Measurements from ENCODE around the gene TAPBP. TPM values are rescaled to one million over a fixed set of nuclear protein-coding genes. Genes with fewer than 3 reads are reported as not detected.

TAPBP gene
- total RNA-seq, 2 donors from 2014 or later: 269 to 344 TPM

- DNase-seq (no peak), ATAC-seq (no peak)
- no peaks in the 10 kb centered on the region for H3K27me3 Mint-ChIP-seq
- H3K4me1 Mint-ChIP-seq: peaks cover 28% of the 10 kb centered on the region
- peaks cover 3% of the 10 kb centered on the region for H3K36me3 Mint-ChIP-seq (ENCODE audit: low read depth)
- H3K4me3 Mint-ChIP-seq: peak overlapping the region; percentile 55
- H3K27ac Mint-ChIP-seq: peak overlapping the region; percentile 65
- H3K9me3 ChIP-seq (ENCODE audit: control insufficient read depth, low read length, poor library complexity, severe bottlenecking): no peaks in the 10 kb centered on the region
Measured at GRCh38 chr6:33251395-33252012, 62.4 kb downstream of the TAPBP start.

- Mint-ChIP-seq H3K4me3 (peak overlapping the region; percentile 93), H3K4me1 (peaks cover 28% of the 10 kb centered on the region), H3K27me3 (no peaks in the 10 kb centered on the region), H3K36me3 (ENCODE audit: low read depth) (peaks cover 3% of the 10 kb centered on the region), H3K27ac (peak overlapping the region; percentile 98)
- ATAC-seq (no peak), DNase-seq (no peak)
- H3K9me3 ChIP-seq (ENCODE audit: control insufficient read depth, low read length, poor library complexity, severe bottlenecking): no peaks in the 10 kb centered on the region
Measured at GRCh38 chr6:33250731-33251130, 63.1 kb downstream of the TAPBP start.

- ATAC-seq: no peak
Measured at GRCh38 chr6:33249732-33250630, 63.9 kb downstream of the TAPBP start.

More at GRCh38 chr6:33249732-33250630, 63.9 kb downstream of the TAPBP start:
- peaks cover 28% of the 10 kb centered on the region for H3K4me1 Mint-ChIP-seq
- no peaks in the 10 kb centered on the region for H3K9me3 ChIP-seq (ENCODE audit: control insufficient read depth, low read length, poor library complexity, severe bottlenecking)
- H3K27ac Mint-ChIP-seq: peak overlapping the region; percentile 98
- H3K27me3 Mint-ChIP-seq: no peaks in the 10 kb centered on the region
- no peak for DNase-seq
- H3K36me3 Mint-ChIP-seq (ENCODE audit: low read depth): peaks cover 3% of the 10 kb centered on the region
- peak overlapping the region; percentile 93 for H3K4me3 Mint-ChIP-seq

Other genes starting within 250 kb of the TAPBP start
- gene HLA-DPA1, start 240.4 kb downstream of the TAPBP start, total RNA-seq: 10 to 100 TPM; 62.0 to 71.2 TPM
- gene HLA-DPB1, start 238.1 kb downstream of the TAPBP start, total RNA-seq: 10 to 100 TPM; 67.7 to 77.4 TPM
- under 1 TPM; 0.52 to 0.89 TPM for gene COL11A2, start 121.6 kb downstream of the TAPBP start, total RNA-seq
- 10 to 100 TPM; 51.0 to 64.4 TPM for gene RXRB, start 113.4 kb downstream of the TAPBP start, total RNA-seq
- gene SLC39A7, start 113.2 kb downstream of the TAPBP start, total RNA-seq: 10 to 100 TPM; 22.4 to 25.8 TPM
- 10 to 100 TPM in 1 of 2 donors, 1 to 10 TPM in 1; 7.6 to 11.9 TPM for gene HSD17B8, start 109.4 kb downstream of the TAPBP start, total RNA-seq
- gene RING1, start 105.6 kb downstream of the TAPBP start, total RNA-seq: 10 to 100 TPM; 27.9 to 28.2 TPM
- gene VPS52, start 42.2 kb downstream of the TAPBP start, total RNA-seq: 10 to 100 TPM; 66.5 to 68.3 TPM
- gene RPS18, start 42.0 kb downstream of the TAPBP start, total RNA-seq: 1,000 to 10,000 TPM; 4,373 to 4,641 TPM
- 10 to 100 TPM; 10.1 to 13.0 TPM for gene B3GALT4, start 37.0 kb downstream of the TAPBP start, total RNA-seq
- 10 to 100 TPM; 32.1 to 38.6 TPM for gene WDR46, start 24.8 kb downstream of the TAPBP start, total RNA-seq
- gene PFDN6, start 24.5 kb downstream of the TAPBP start, total RNA-seq: 10 to 100 TPM; 16.5 to 25.7 TPM
- gene RGL2, start 15.1 kb downstream of the TAPBP start, total RNA-seq: 10 to 100 TPM; 42.1 to 56.2 TPM
- gene ZBTB22, start 3.7 kb upstream of the TAPBP start, total RNA-seq: 10 to 100 TPM; 17.1 to 20.2 TPM
- 10 to 100 TPM; 34.5 to 49.0 TPM for gene DAXX, start 8.9 kb upstream of the TAPBP start, total RNA-seq
- 1 to 10 TPM; 1.3 to 3.7 TPM for gene KIFC1, start 77.7 kb upstream of the TAPBP start, total RNA-seq
- 100 to 1,000 TPM; 448 to 472 TPM for gene PHF1, start 96.9 kb upstream of the TAPBP start, total RNA-seq
- gene CUTA, start 104.0 kb upstream of the TAPBP start, total RNA-seq: 100 to 1,000 TPM; 195 to 196 TPM
- 10 to 100 TPM; 82.3 to 83.9 TPM for gene SYNGAP1, start 106.0 kb upstream of the TAPBP start, total RNA-seq
- gene ZBTB9, start 140.5 kb upstream of the TAPBP start, total RNA-seq: 1 to 10 TPM; 3.9 to 4.4 TPM

All from T-helper 17 cell (primary cell).